GOT3 (cell line): ENCODE results near the gene YLPM1.
"Not testable (repeated sequence)": the region's sequence is repeated elsewhere in the genome, so short reads cannot be mapped to it uniquely, and the experiment has no call there.

Experiments used
- DNase-seq: peaks from one replicate; lab custom pipeline; 2025; ENCODE audit warnings: mixed read lengths; lab: John Stamatoyannopoulos, UW

Gene YLPM1, protein sequence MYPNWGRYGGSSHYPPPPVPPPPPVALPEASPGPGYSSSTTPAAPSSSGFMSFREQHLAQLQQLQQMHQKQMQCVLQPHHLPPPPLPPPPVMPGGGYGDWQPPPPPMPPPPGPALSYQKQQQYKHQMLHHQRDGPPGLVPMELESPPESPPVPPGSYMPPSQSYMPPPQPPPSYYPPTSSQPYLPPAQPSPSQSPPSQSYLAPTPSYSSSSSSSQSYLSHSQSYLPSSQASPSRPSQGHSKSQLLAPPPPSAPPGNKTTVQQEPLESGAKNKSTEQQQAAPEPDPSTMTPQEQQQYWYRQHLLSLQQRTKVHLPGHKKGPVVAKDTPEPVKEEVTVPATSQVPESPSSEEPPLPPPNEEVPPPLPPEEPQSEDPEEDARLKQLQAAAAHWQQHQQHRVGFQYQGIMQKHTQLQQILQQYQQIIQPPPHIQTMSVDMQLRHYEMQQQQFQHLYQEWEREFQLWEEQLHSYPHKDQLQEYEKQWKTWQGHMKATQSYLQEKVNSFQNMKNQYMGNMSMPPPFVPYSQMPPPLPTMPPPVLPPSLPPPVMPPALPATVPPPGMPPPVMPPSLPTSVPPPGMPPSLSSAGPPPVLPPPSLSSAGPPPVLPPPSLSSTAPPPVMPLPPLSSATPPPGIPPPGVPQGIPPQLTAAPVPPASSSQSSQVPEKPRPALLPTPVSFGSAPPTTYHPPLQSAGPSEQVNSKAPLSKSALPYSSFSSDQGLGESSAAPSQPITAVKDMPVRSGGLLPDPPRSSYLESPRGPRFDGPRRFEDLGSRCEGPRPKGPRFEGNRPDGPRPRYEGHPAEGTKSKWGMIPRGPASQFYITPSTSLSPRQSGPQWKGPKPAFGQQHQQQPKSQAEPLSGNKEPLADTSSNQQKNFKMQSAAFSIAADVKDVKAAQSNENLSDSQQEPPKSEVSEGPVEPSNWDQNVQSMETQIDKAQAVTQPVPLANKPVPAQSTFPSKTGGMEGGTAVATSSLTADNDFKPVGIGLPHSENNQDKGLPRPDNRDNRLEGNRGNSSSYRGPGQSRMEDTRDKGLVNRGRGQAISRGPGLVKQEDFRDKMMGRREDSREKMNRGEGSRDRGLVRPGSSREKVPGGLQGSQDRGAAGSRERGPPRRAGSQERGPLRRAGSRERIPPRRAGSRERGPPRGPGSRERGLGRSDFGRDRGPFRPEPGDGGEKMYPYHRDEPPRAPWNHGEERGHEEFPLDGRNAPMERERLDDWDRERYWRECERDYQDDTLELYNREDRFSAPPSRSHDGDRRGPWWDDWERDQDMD (N-terminal part only)

DNA sequence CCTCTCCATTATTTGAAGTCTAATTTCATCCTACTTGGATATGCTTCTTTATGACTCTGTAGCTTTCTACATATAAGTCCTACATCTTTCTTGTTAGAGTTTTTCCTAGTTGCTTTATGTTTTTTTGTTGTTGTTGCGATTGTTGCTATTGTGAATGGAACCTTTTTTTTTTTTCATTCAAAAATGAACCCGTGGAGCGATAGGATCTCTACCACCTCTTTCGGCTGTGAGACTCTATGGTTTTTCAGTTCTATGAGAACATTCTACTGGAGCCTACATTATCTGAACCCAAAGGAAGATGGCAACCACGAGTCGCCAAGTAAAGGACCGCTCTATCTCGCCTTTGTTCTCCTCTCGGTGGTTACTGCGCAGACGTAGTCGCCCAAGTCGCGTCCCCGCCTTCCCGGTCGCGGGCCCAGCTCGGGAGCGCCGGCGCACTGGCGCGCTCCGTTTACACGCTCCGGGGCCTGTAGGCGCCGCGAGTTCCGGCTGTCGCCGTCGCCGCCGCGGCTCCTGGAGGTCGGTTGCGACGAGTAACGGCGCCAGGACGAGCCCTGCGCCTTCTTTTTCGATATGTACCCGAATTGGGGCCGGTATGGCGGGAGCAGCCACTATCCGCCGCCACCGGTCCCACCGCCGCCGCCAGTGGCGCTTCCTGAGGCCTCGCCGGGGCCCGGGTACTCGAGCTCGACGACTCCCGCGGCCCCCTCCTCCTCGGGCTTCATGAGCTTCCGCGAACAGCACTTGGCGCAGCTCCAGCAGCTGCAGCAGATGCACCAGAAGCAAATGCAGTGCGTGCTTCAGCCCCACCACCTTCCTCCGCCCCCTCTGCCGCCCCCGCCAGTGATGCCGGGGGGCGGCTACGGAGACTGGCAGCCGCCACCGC lies at the start of gene YLPM1:
TSS of gene YLPM1 (plus strand) at position 400 of the 886 bp plus-strand sequence. CDS start at position 574, 174 bp downstream.
- peak; percentile 65 for DNase-seq

GRCh38 chr14:74713395-74713735 lies 49.8 kb upstream of the YLPM1 start:
- DNase-seq, result no peak

GRCh38 chr14:74720526-74720925 lies 42.6 kb upstream of the YLPM1 start:
- no peak for DNase-seq

- DNase-seq, result no peak
Measured at GRCh38 chr14:74723134-74723533, 40.0 kb upstream of the YLPM1 start.

DNA sequence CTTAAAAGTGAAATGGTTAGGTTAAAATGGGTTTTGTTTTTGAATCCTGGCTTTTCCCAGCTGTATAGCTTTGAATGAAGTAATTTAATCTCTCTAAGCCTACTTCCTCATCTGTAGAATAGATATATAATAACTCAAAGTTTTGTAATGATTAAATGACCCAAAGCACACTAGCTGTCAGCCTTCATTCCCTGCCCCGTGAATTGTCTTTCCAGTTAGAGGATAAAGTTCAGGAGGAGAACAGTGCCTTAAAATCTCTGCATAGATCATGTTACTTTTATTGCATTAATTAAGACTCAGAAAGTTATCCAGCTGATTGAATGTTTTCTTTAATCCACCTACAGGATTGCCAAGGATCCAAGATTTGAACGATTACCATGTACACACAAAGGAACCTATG lies 30.7 kb upstream of the YLPM1 start:
- no peak for DNase-seq

DNA sequence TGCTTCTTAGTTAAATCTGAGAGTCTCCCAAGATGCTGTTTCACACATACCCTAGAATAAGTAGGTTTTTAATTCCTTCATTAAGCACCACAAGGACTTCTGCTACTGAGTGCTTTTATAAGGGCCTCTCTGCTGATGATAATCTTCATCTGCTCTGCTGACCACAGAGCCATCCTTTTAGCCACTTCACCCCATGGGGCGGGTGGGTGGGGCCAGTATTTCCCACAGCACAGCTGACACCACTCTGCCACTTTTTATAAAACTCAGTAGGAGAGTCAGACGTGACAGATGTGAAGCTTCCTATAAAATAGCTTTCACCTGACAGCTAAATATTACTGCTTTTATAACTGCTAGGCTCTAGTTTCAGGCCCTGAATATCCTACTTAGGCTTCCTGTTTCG lies 29.9 kb upstream of the YLPM1 start:
- no peak for DNase-seq

- DNase-seq, result no peak
Measured at GRCh38 chr14:74735125-74735524, 28.0 kb upstream of the YLPM1 start.

- DNase-seq, result no peak
Measured at GRCh38 chr14:74737753-74738325, 25.3 kb upstream of the YLPM1 start.

DNA sequence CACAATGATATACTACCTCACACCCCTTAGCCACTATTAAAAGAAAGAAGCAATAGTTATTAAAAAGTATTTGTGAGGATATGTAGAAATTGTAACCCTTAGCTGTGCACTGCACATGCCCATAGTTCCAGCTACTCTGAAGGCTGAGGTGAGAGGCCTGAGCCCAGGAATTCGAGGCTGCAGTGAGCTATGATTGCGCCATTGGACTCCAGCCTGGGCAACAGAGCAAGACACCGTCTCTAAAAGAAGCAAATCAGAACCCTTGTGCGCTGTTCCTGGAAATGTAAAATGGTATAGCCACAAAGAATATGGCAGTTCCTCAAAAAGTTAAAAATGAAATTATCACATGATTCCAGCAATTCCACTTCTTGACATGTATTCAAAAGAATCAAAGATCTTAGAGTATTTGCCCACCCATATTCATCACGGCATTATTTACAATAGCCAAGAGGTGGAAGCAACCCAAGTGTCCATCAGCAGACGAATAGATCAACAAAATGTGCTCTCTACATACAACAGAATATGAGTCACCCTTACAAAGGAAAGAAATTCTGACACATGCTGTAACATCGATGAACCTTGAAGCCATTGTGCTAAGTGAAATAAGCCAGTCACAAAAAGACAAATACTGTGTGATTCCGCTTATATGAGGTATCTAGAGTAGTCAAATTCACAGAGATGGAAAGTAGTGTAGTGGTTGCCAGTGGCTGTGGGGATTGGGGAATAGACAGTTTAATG lies 23.7 kb upstream of the YLPM1 start:
- DNase-seq, result no peak

- DNase-seq, result no peak
Measured at GRCh38 chr14:74747237-74747636, 15.9 kb upstream of the YLPM1 start.

DNA sequence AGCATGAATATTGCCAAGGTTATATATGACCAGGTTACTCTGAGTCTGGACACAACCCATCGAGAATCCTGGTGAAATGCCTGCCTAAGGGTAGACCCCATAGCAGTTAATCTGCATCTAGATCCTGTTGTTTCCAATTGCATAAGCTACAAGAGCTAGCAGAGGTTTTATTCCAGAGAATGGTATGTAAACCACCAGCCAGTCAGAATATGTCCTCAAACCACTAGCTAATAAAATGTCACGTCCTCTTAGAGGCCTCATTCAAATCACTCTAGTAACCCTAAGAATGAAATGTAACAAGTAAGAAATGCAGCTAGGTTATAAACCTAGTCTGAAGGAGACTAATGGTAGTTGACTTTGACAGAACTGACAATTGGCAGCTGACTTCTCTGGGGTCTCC lies 9.0 kb upstream of the YLPM1 start:
- DNase-seq, result no peak

DNA sequence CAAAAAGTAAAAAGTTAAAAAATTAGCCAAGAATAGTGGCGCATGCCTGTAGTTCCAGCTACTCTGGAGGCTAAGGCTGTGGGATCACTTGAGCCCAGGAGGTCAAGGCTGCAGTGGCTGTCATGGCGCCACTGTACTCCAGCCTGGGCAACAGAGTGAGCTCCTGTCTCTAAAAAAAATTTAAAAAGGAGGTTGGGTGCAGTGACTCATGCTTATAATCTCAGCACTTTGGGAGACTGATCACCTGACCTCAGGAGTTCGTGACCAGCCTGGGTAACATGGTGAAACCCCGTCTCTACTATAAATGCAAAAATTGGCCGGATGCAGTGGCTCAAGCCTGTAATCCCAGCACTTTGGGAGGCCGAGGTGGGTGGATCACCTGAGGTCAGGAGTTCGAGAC lies 8.2 kb upstream of the YLPM1 start:
- DNase-seq, result no peak

DNA sequence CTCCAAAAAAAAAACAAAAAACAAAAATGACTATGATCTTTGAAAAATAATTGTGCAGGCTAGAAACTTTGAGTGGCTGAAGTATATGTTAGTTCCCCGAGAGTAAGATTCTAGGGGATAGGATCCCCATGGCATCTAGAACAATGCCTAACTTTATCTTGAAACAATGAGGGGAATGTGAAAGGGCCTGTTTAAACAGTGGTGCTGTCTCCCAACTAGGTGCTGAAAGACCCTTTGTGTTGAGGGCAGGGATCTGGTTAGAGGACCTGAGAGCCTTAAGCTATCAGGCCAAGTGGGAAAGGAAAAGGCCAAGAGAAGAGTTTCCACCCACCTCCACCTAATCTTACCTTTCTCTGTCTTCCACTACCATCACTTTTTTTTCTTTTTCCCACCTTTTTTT lies 6.8 kb upstream of the YLPM1 start:
- no peak for DNase-seq

GRCh38 chr14:74758505-74758904 lies 4.6 kb upstream of the YLPM1 start:
- DNase-seq, result not testable (repeated sequence)

DNA sequence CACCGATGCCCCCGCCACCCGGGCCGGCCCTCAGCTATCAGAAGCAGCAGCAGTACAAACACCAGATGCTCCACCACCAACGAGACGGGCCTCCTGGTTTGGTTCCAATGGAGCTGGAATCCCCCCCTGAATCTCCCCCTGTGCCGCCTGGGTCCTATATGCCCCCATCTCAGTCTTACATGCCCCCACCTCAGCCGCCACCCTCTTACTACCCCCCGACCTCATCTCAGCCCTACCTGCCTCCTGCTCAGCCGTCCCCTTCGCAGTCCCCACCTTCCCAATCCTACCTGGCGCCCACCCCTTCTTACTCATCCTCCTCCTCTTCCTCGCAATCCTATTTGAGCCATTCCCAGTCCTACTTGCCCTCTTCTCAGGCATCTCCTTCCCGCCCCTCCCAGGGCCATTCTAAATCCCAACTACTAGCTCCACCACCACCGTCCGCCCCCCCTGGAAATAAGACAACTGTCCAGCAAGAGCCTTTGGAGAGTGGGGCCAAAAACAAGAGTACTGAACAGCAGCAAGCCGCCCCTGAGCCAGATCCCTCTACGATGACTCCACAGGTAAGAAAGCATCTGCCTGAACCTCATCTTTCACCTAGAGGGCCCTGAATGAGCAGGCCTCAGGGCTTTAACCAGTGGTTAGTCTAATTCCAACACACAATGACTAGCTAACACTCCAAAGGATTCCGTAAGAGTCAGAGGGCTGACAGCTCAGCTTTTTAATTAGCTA lies 851 bp downstream of the YLPM1 start:
- no peak for DNase-seq

DNA sequence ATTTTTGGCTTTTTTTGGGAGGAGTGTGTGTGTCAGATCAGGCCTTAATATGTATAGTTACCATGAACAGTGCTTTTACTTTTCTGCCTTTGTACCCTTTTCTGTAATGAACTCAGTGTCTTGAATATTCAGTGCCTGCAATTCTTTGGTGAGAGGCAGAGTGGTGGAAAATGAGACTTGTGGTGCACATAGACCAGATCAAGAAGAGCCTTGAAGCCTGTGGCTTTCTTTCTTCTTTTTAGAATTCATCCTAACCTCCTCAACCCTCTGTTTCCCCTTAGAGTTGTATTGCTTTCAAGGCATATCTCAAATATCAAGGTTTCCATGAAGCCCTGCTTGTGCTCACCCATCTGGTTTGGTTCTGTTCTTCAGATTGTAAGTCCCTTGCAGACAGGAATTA lies 2.6 kb downstream of the YLPM1 start:
- DNase-seq, result no peak

GRCh38 chr14:74771399-74771798 lies 8.3 kb downstream of the YLPM1 start:
- no peak for DNase-seq

GRCh38 chr14:74784634-74785033 lies 21.5 kb downstream of the YLPM1 start:
- DNase-seq, result no peak

DNA sequence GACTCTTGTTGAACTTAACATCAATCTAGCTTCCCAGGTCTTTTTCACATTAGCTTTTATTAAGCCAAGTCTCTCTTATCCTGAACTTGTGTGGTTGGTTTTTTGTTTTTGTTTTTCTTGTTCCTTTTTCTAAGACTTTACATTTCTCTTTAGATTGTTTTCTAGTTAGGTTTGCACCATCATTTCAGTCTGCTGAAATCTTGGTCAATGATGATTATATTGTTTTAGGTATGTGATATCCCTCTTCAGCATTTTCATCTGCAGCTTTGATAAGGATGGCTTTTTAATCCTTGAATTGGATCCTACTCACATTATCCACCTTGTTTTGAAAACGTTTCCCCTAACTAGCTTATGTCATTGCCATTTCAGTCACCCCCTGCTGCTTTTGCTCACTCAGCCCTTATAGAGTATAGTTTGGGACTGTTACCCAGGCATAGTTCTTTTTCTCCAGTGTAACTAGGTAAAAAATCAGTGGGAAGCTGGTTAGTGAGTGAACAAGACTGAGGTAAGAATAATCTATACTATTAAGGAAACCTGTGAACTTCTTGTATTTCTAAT lies 22.0 kb downstream of the YLPM1 start:
- DNase-seq, result no peak
